ENCODE data around the gene BBLN. TPM values are rescaled to one million over a fixed set of nuclear protein-coding genes. Genes with fewer than 3 reads are reported as not detected.

The BBLN gene
- total and polyA plus RNA-seq, 2 donors (not counting 1 experiment from before 2014, with no cell fraction given): 44.3 to 148 TPM

DNA sequence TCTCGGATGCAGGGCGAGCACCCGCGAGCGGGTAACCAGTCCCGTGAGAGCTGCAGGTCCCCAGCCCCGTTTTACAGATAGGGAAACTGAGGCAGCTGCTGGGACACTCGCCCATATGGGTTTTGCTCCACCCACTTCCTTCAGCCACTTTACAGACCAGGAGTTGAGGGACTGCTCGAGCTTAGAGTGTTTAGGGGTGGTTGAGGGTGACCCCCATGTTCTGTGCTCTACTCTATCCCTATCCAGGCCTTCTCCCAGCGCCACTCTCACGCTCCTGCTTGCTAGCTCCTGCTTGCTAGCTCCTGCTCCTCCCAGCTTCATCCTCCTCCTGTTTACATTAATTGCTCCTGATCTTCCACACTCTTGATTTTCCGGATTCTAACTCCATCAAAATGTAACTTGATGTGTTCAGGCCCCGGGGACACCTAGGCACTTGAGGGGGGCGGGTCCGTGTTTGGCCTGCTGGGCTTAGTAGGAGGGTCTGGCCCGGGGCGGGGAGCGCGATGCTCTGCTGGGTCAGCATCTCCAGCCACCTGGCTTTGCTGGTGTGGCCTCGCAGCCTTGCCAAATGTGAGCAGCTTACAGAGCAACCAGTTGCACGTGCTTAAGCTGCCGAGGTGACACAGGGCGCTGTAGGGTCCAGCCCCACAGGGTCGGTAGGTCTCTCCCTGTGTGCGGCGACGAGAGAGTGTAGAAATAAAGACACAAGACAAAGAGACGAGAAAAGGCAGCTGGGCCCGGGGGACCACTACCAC lies 31.1 kb upstream of the BBLN start:
- Mint-ChIP-seq H3K4me1 (peaks cover 35% of the 10 kb centered on the region), H3K27me3 (peaks cover 14% of the 10 kb centered on the region), H3K4me3 (peak overlapping the region; percentile 95), H3K9me3 (ENCODE audit: insufficient read depth) (no peaks in the 10 kb centered on the region), H3K27ac (peak overlapping the region; percentile 99)
- ChIA-PET CTCF (interaction anchor here (0.6 to 6.1 kb wide), 8 partner anchors 12 to 306 kb away, joined by 3 to 49 read pairs (median 4); no protein-coding TSS in a partner anchor), POLR2A (interaction anchor here (0.6 to 1.9 kb wide), 12 partner anchors 8 to 732 kb away, joined by 3 to 12 read pairs (median 4); partner anchors contain the start of genes BBLN, NAIF1, SLC25A25 and SLC2A8)
- WGBS (ENCODE audit: insufficient coverage): 68% methylated on average over 27 of the region's 29 CpGs
- Histone ChIP-seq H3K4me3 (ENCODE audit: control extremely low read depth in 1 of 5, extremely low read depth in 1 of 5, insufficient read depth in 1 of 5, low read depth in 2 of 5, low read length in 4 of 5) (peak overlapping the region; percentile 54 to 97 (median 83)), H3K9ac (ENCODE audit: low read length) (peak overlapping the region; percentile 97), H3K9me3 (ENCODE audit: control extremely low read depth in 1 of 3, control insufficient read depth in 2 of 3, insufficient read depth in 1 of 3, low read length in 2 of 3) (no peaks in the 10 kb centered on the region), H4K20me1 (ENCODE audit: control insufficient read depth, insufficient read depth, low read length, poor library complexity, severe bottlenecking) (peaks cover 21% of the 10 kb centered on the region), H3K4me1 (ENCODE audit: control insufficient read depth in 2 of 2, insufficient read depth in 2 of 2, low read length in 2 of 2) (peaks cover 26 to 34% of the 10 kb centered on the region in 2 donors), H3K36me3 (replicated peaks in 1 of 2; ENCODE audit: control extremely low read depth in 1 of 2, control insufficient read depth in 1 of 2, extremely low read depth in 1 of 2, insufficient read depth in 2 of 2, low read length in 1 of 2) (peaks cover 0 to 6% of the 10 kb centered on the region in 2 experiments), H3K4me2 (replicated peaks; ENCODE audit: low read depth, low read length, poor library complexity, severe bottlenecking) (peak overlapping the region; percentile 95), H3K79me2 (ENCODE audit: control insufficient read depth, insufficient read depth, low read length) (peaks cover 29% of the 10 kb centered on the region), H3K27me3 (replicated peaks in 1 of 4; ENCODE audit: control extremely low read depth in 1 of 4, control insufficient read depth in 3 of 4, insufficient read depth in 4 of 4, low read length in 3 of 4) (peaks cover 0 to 6% (median 0%) of the 10 kb centered on the region in 4 experiments), H2AFZ (ENCODE audit: insufficient read depth, low read depth, low read length, poor library complexity, severe bottlenecking) (peak overlapping the region; percentile 97), H3K27ac (ENCODE audit: low read length in 2 of 2) (peak overlapping the region; percentile 93 to 99)
- intact Hi-C loops (cut with micrococcal nuclease): loop anchor here (1.0 to 10.0 kb wide), 6 partner anchors 31 to 908 kb away; partner anchors contain the start of genes BBLN, KYAT1, LRRC8A and MIGA2
- TF ChIP-seq EZH2 (IDR thresholded peaks at IDR 0.05; ENCODE audit: borderline replicate concordance, insufficient read depth, low read depth, low read length, poor library complexity, severe bottlenecking): no peak
- TF ChIP-seq, protein P1, sequence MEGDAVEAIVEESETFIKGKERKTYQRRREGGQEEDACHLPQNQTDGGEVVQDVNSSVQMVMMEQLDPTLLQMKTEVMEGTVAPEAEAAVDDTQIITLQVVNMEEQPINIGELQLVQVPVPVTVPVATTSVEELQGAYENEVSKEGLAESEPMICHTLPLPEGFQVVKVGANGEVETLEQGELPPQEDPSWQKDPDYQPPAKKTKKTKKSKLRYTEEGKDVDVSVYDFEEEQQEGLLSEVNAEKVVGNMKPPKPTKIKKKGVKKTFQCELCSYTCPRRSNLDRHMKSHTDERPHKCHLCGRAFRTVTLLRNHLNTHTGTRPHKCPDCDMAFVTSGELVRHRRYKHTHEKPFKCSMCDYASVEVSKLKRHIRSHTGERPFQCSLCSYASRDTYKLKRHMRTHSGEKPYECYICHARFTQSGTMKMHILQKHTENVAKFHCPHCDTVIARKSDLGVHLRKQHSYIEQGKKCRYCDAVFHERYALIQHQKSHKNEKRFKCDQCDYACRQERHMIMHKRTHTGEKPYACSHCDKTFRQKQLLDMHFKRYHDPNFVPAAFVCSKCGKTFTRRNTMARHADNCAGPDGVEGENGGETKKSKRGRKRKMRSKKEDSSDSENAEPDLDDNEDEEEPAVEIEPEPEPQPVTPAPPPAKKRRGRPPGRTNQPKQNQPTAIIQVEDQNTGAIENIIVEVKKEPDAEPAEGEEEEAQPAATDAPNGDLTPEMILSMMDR (IDR thresholded peaks at IDR 0.05): no peak
- no peak for DNase-seq
- no peak for ATAC-seq (ENCODE audit: low read depth)

Measured in B cell (primary cell).